AG08395 (cell line): Measurements from ENCODE around the gene CCT7.
A peak's percentile ranks its signal among the peaks of the same experiment; 100 is the strongest.
"Not testable (repeated sequence)": the region's sequence is repeated elsewhere in the genome, so short reads cannot be mapped to it uniquely, and the experiment has no call there.

Source experiments
- DNase-seq: peaks from one replicate; pipeline ENCODE4 v3.0.0; 2012; ENCODE audit warnings: mixed read lengths, low spot score

Gene CCT7

GRCh38 chr2:73255007-73255644, 21.0 kb downstream of the CCT7 start:
- DNase-seq = no peak

DNA sequence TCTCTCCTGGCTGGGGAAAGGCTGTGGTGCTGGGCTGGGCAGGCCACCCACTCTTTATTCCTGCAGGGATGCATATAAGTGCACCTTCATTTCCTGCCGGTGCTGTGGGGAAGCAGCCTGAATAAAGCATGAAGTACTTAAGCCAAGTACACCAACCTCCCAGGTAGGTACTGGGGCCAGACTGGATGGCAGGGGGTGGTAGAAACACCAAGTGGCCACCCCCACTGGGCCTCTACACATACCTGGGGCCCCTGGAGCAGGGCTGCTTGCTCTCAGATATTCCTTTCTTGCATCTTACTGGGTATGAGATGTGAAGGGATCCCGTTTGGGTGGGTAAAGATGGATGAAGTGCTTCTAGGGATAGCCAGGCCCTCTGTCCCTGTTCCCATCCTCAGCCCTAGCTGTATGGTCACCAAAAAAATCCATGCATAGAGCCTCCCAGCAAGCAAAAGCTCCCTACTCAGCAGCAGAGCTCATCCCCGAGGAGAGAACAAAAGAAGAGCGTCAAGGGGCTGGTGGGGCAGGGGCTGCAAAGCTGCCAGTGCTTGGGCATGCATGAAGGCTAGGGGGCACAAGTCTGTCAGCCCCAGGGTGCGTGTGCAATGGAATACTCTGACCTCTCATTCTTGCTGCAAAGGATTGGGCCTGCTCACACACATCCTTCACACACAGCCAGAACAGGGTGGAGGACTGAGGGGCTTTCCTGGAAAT, 22.0 kb downstream of the CCT7 start:
- no peak for DNase-seq

DNA sequence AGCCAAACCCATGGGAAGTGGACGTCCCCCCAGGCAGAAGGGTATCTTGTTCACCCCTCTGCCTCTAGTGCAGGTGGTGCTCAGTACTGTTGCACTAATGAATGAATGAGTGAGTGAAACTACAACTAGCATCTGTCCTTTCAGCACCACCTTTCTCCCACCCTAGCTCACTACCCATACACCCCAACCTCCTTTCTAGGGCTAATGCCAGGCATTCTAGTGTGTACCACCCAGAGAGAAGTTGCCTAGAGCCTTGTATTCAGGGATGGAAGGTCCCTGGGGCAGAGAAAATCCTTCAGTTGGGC, 22.5 kb downstream of the CCT7 start:
- DNase-seq = no peak

- no peak for DNase-seq
These were observed 22.9 kb downstream of the CCT7 start for GRCh38 chr2:73257021-73257420.

DNA sequence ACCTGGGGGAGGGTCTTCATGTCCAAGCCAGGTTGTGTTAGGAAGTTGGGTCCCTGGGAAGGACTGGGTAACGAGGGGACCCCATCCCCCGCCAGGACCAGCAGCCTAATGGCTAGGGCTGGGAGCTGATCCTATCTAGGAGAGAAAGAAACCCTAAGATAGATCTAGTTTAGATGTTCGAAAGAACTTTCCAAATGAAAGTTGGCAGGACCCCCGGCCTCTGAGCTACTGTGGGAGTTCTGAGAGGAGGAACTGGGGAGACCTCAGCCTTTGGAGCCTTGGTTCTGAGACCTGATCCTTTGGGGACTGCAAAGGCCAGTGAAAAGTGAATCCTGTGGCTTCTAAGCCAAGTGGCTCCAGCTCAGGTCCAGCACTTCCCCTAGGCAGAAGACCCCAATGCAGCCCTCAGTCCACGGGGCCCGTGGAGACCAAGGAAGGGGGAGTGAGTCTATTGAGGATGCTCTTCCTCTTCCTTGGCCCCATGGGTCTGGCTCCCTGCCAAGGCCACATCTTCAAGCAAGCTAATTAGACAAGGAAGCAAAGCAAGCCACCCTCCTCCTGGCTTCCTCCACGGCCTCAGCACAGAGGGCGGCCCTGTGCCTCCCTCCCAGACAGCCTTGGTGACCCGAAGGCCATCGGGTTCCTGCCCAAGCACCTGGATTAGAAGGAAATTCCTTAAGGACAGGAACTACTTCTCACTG, 23.5 kb downstream of the CCT7 start:
- no peak for DNase-seq

GRCh38 chr2:73258186-73258912, 24.2 kb downstream of the CCT7 start:
- no peak for DNase-seq

- no peak for DNase-seq
These were observed 24.8 kb downstream of the CCT7 start for GRCh38 chr2:73258913-73259215.

DNA sequence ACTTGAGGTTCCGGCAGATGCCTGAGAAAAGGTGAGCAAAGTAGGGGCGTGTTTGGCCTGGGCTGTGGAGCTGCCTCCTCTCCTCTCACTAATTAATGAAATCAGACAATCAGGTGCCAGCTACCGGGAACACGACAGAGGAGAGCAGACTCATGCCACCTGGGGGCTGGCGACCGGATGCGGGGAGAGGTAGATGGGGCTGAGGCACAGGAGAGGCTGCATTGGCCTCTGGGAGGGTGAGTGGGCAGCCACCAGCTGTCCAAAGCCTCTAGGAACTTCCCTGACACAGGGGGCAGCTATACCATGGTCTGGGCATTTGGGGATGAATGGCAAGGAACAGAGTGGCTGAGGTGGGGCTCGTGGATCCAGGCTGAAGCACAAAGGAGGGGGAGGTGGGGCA, 25.2 kb downstream of the CCT7 start:
- no peak for DNase-seq

- DNase-seq = no peak
These were observed 25.7 kb downstream of the CCT7 start for GRCh38 chr2:73259704-73260337.

DNA sequence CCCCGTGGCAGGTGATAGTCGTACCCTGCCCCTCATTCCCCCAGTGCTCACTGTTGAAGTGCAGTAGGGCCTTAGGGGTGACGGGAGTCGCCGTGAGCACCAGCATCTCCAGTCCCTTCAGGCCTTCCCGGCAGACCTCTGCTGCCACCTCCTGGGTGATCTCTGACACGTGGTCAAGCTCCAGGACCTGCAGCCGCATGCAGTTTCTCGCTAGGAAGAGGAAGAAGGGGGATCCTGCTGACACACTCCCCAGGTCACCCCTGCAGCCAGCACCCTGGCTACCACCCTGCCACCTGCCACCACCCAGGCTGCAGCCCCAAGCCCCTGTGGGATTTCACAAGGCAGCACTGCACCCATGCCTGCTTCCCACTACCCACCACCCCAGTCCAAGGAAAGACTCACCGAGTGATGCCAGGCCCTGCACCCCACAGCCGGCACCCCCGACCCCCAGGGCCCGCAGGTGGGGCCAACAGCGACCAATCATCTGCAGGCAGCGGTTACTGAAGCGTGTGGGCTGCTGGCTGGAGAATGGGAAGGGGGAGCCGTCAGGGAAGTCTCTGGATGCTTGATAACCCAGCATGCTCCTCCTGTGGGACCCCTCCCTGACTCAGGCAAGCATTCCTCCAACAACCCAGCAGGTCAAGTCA, 26.4 kb downstream of the CCT7 start:
- peak; percentile 88 for DNase-seq

GRCh38 chr2:73262108-73262651, 28.1 kb downstream of the CCT7 start:
- no peak for DNase-seq

DNA sequence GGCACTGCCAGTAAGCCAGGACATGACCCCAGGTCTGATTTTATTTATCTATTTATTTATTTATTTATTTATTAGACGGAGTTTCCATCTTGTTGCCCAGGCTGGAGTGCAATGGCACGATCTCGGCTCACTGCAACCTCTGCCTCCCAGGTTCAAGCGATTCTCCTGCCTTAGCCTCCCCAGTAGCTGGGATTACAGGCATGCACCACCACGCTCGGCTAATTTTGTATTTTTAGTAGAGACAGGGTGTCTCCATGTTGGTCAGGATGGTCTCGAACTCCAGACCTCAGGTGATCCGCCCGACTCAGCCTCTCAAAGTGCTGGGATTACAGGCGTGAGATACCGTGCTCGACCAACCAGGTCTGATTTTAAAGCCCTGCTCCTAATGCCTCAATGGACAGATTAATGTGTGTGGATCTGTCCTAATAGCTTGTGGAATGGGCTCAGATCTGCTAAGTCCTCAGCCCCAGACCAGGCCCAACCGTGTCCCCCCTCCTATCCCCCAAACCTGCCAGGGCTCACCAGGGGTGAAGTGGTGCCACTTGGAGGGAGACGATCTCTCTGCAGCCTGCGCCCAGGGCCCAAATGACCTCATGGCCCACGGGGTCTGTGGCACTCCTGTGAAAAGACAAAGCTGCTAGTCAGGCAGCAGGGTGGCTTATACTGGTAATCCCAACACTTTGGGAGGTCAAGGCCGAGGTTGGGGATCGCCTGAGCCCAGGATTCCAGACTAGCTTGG, 28.8 kb downstream of the CCT7 start:
- not testable (repeated sequence) for DNase-seq

GRCh38 chr2:73263540-73264331, 29.6 kb downstream of the CCT7 start:
- no peak for DNase-seq

DNA sequence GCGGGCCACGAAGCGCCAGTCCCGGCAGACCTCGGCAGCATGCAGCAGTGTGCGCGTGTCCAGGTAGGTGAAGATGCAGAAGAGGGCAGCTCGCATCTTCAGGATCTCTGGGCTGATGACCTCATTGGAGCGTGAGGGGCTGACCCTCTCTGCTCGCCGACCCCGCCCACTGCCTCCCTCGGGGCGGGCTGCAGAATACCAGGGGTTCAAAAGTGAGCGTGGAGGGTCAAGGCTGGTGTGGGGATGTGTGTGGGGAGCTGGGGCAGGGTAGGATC, 30.2 kb downstream of the CCT7 start:
- no peak for DNase-seq

DNA sequence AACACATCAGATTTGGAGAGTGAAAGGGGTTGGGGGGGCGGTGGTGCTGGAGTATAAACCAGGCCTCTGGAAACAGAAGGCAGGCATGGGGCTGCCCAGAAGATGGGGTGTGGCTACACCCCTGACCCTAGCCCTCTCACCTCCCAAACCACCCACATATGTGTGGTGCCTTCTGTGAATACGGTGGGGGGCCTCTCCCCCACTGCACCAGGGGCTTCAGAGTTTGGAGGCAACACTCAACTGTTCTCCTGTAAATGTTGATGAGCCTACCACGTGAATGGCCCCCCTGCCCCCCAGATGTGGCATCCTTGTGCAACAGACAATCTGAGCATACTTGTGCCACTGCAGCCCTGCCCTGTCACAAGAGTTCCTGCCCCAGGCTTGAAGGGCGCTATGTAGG, 30.7 kb downstream of the CCT7 start:
- no peak for DNase-seq

- no peak for DNase-seq
These were observed 31.4 kb downstream of the CCT7 start for GRCh38 chr2:73265298-73266060.

GRCh38 chr2:73266061-73266901, 32.2 kb downstream of the CCT7 start:
- no peak for DNase-seq

- DNase-seq = no peak
These were observed 32.9 kb downstream of the CCT7 start for GRCh38 chr2:73267008-73267407.

- no peak for DNase-seq
These were observed 34.3 kb downstream of the CCT7 start for GRCh38 chr2:73268366-73268829.
